GM18909 (cell line): ENCODE results near the gene PYURF.
"Not testable (repeated sequence)": the region's sequence is repeated elsewhere in the genome, so short reads cannot be mapped to it uniquely, and the experiment has no call there.

ENCODE experiments used
- ATAC-seq: cut with Tn5 transposase; IDR thresholded peaks from one replicate; pipeline ENCODE4 v1.9.1; 2021; ENCODE audit warnings: mild to moderate bottlenecking; ENCODE audit not compliant: unreplicated experiment, poor library complexity

Gene PYURF

GRCh38 chr4:88523325-88524129, at the start of gene PYURF:
Gene PYURF (minus strand): TSS chr4:88523776. CDS start chr4:88523700, 76 bp downstream.
- ATAC-seq = peak; percentile 84

DNA sequence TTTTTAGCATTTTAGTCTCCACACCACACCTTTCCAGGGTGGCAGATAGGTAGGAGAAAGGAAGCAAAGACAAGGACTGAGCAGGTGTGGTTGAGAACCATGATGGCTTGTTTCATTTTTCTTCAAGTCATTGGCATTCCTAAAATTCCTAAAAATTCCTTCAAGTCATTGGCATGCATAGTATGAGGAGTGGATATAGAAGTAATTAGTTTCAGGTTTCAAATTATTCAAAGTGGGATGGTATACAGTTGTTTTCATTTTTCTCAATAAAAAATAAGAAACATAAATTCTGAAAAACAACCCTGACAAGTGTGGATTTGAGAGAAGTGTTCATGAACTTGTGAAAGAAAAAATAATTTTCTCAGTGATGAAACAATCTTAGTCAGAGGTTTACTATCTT, 46.4 kb upstream of the PYURF start:
- ATAC-seq = no peak

GRCh38 chr4:88567591-88567990, 44.0 kb upstream of the PYURF start:
- no peak for ATAC-seq

DNA sequence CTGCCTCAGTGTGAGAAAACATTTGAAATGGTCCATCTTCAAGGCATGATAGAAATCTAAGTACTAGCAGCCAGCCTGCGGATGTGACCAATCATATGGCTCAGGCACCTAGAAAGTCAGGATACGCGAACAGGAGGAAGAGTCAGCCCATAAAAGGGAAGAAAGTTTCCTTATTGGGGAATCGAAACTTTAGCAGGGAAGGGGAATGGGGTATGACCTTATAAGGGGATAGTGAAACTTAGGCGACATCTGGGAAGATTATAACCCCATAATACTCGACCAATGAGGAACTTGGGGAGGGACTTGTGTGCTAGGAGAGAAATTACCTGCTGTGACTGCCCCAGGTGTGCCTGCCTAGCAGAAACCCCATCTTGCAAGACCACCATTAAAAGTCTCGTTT, 26.2 kb upstream of the PYURF start:
- ATAC-seq = no peak

GRCh38 chr4:88539322-88540068, 15.9 kb upstream of the PYURF start:
- not testable (repeated sequence) for ATAC-seq

GRCh38 chr4:88537709-88538108, 14.1 kb upstream of the PYURF start:
- ATAC-seq = no peak

- no peak for ATAC-seq
Observed at GRCh38 chr4:88535090-88535755, 11.6 kb upstream of the PYURF start.

DNA sequence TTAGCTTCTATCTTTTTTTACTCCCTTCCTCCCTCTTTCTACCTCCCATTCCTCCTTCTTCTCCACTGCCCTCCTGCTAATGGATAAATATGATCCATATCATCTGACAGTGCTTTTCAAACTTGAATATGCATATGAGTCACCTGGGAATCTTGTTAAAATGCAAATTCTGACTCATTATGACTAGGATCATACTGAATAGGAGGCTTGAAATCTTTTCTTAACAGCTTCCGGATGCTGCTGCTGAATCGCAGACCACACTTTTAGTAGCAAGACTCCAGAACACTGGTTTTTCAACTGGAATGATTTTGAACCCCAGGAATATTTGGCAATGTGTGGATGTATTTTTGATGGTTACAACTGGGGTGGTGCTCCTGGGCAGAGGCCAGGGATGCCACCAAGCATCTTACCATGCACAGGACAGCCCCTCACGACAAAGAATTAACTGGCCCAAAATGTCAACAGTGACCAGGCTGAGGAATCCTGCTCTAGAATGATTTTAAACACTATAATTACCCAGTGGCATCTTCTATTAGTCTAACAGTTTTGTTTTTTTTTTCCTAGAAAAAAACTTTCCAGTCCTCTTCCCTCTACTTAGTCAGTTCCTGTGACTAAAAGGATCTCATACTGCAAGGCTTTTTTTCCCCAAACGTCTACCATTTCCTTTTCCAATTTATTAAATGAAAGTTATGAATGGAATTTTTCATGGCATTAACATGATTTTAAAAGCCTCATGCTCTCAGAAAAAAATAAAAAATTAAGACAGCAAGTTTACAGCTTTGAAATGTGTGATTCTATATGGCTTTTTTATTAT, 10.6 kb upstream of the PYURF start:
- no peak for ATAC-seq

- no peak for ATAC-seq
Observed at GRCh38 chr4:88533088-88533790, 9.7 kb upstream of the PYURF start.

DNA sequence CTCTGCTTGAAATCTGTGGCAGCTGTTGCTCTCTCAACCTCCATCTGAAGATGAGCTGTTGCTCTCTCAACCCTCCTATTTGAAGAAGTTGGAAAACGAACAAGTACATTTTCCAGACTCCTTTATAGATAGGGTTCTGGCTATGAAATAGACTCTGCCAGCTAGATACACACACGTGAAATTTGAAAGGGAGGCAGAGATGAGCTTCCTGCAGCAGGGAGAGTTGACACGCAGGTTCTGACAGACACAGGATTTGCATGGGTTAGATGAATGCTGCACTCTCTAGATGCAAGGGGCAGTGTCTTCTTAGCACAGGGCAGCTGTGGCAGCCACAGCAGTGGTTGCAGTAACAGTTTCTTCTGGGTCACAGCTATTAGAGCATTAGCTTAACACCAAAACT, 8.0 kb upstream of the PYURF start:
- no peak for ATAC-seq

- ATAC-seq = no peak
Observed at GRCh38 chr4:88528861-88529260, 5.3 kb upstream of the PYURF start.

DNA sequence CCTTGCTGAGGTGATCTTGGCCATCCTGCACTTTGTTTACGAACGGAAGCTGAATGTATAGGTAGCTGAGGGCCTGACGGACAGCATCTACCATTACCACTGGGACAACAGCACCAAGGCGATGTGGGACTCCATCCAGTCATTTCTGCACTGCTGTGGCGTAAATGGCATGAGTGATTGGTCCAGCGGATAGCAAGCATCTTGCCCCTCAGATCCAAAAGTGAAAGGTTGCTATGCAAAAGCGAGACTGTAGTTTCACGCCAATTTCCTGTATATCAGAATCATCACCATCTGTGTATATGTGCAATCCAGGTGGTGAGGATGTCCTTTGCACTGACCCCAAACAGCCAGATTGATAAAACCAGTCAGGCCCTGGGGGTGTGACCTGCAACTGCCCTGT, 4.2 kb upstream of the PYURF start:
- peak; percentile 44 for ATAC-seq

- ATAC-seq = no peak
Observed at GRCh38 chr4:88526221-88526815, 2.7 kb upstream of the PYURF start.

GRCh38 chr4:88524171-88524570, 595 bp upstream of the PYURF start:
- ATAC-seq = no peak

DNA sequence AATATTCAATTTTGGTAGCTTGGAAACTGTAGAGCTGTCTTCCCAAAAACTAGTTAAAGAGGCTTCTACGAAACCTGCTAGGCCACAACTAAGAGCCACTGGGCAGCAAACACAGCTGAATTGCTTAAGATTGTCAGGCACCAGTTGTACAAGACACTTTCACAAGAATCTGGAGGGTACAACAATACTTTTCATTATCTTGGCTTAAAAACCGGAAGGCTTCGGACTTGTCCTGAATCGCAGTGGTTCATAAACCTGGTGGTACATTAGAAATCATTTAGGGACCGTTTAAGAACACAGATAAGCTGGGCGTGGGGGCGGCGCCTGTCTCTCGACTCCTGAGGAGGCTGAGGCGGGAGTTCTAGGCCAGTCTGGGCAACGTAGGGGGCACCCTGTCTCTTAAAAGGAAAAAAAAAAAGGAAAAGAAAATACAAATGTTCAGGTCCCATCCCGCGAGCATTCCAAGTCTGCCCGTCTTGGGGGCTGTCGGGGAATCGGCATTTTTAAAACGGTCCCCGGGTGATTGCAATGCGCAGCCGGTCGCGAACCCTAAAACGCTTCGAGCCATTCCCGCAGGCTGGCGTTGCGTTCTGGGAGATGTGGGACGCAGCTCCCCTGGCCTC, 763 bp downstream of the PYURF start:
- peak; percentile 25 for ATAC-seq

DNA sequence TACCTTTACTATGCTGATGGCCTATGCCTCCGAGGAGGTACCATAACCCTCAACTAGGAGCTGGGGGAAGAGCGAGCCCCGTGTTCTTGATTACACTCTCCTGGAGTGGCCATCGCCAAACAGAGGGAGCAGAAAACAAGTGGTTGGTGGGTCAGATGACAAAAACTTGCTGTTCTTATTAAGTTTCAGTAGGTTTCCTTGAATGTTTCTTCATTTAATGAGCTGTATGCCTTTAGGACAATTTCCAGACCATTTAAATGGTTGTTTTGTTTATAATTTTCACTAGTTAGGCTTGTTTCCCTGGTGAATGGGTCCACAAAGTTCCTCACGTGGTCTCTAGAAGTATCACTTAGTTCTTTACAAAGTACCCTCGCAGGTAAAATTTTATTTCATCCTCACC, 4.7 kb downstream of the PYURF start:
- ATAC-seq = no peak

DNA sequence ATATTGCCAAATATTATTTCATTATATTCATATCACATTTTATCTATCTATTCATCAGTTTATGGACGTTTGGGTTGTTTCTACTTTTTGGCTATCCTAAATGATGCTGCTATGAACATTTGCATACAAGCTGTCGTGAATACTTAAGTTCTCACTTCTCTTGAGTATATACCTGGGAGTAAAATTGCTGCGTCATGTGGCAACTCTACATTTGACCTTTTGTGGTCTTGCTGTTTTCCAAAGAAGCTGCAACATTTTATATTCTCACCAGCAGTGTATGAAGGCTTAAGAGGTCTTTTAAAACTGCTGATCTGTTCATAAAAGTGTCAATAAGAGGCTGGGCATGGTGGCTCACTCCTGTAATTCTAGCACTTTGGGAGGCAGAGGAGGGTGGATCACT, 5.8 kb downstream of the PYURF start:
- ATAC-seq = no peak

- ATAC-seq = no peak
Observed at GRCh38 chr4:88516746-88517145, 6.8 kb downstream of the PYURF start.
